Ishikawa (cell line): ENCODE results near the gene ZKSCAN8.

Experiments
- CEBPB ChIP-seq: IDR thresholded peaks from 2 replicates; pipeline ENCODE4 v1.6.1; 2012
- CREB1 ChIP-seq: IDR thresholded peaks from 2 replicates; pipeline ENCODE4 v1.6.1; 2012; ENCODE audit warnings: low read depth
- EGR1 ChIP-seq: IDR thresholded peaks from 2 replicates; pipeline ENCODE4 v1.6.1; 2012
- EP300 ChIP-seq: IDR thresholded peaks from 2 replicates; pipeline ENCODE4 v1.6.1; 2012; ENCODE audit warnings: borderline replicate concordance
- FOXM1 ChIP-seq: IDR thresholded peaks from 2 replicates; pipeline ENCODE4 v1.6.1; 2012; ENCODE audit warnings: low read depth, borderline replicate concordance
- MAX ChIP-seq: IDR thresholded peaks from 2 replicates; pipeline ENCODE4 v1.6.1; 2012
- NFIC ChIP-seq: IDR thresholded peaks from 2 replicates; pipeline ENCODE4 v1.6.1; 2012
- RAD21 ChIP-seq: IDR thresholded peaks from 2 replicates; pipeline ENCODE4 v1.6.1; 2012; ENCODE audit warnings: low read depth
- REST ChIP-seq: IDR thresholded peaks from 2 replicates; pipeline ENCODE4 v1.6.1; 2012; ENCODE audit warnings: low read depth, mild to moderate bottlenecking
- TAF1 ChIP-seq: IDR thresholded peaks from 2 replicates; pipeline ENCODE4 v1.6.1; 2012; ENCODE audit warnings: low read depth, mild to moderate bottlenecking
- TCF12 ChIP-seq: IDR thresholded peaks from 2 replicates; pipeline ENCODE4 v1.6.1; 2012; ENCODE audit warnings: low read depth
- TEAD4 ChIP-seq: IDR thresholded peaks from 2 replicates; pipeline ENCODE4 v1.6.1; 2012
- USF1 ChIP-seq: IDR thresholded peaks from 2 replicates; pipeline ENCODE4 v1.6.1; 2012

GRCh38 chr6:28145231-28145630 lies 3.5 kb downstream of the ZKSCAN8 start:
- TF ChIP-seq CEBPB (no peak), REST (no peak), CREB1 (no peak), NFIC (no peak), TAF1 (no peak), EP300 (no peak), MAX (no peak), USF1 (no peak), RAD21 (no peak), TEAD4 (no peak), TCF12 (no peak), FOXM1 (no peak), EGR1 (no peak)
